H1 (cell line): ENCODE results near the gene NEK9. TPM values are rescaled to one million over a fixed set of nuclear protein-coding genes. Genes with fewer than 3 reads are reported as not detected.

Source experiments
- BACH1 ChIP-seq: IDR thresholded peaks from 2 replicates; pipeline ENCODE4 v1.6.1; 2012; ENCODE audit warnings: low read length, improper control_type of control experiment
- BRCA1 ChIP-seq: IDR thresholded peaks from 2 replicates; pipeline ENCODE4 v1.6.1; 2012; ENCODE audit warnings: low read depth, low read length, improper control_type of control experiment
- CBX8 ChIP-seq: fragments of 300-800, 300-1000 bp; sonication (generic); IDR thresholded peaks from 2 replicates; pipeline ENCODE4 v1.7.1; 2016; ENCODE audit warnings: low read depth, low read length, borderline replicate concordance
- CTBP2 ChIP-seq: IDR thresholded peaks from 2 replicates; pipeline ENCODE4 v1.7.0; 2011; ENCODE audit warnings: borderline replicate concordance, mild to moderate bottlenecking, moderate library complexity, mixed read lengths, low read length; ENCODE audit not compliant: insufficient read depth, insufficient read length
- EGR1 ChIP-seq: IDR thresholded peaks from 2 replicates; pipeline ENCODE4 v1.6.1; 2011; ENCODE audit warnings: low read depth, low read length, borderline replicate concordance
- EP300 ChIP-seq, 2 experiments: IDR thresholded peaks; 1 replicate in 1 of 2; 2 replicates in 1 of 2; pipeline ENCODE4 v1.6.1; 2011 to 2012; ENCODE audit warnings: low read depth in 2 of 2, low read length in 2 of 2, mild to moderate bottlenecking in 2 of 2, borderline replicate concordance in 1 of 2, inconsistent platforms in 1 of 2, moderate library complexity in 1 of 2
- EZH2 ChIP-seq: fragments of 200-600 bp; sonication (generic); IDR thresholded peaks from 2 replicates; pipeline ENCODE4 v1.7.1; 2012; ENCODE audit warnings: low read depth, mild to moderate bottlenecking, moderate library complexity, low read length, inconsistent platforms; ENCODE audit not compliant: severe bottlenecking
- FOSL1 ChIP-seq: IDR thresholded peaks from 2 replicates; pipeline ENCODE4 v1.6.1; 2011; ENCODE audit warnings: mild to moderate bottlenecking, low read depth, low read length, moderate library complexity; ENCODE audit not compliant: insufficient read depth
- HDAC2 ChIP-seq, 2 experiments: fragments of 300-600 bp in 1 of 2; sonication (generic) in 1 of 2; IDR thresholded peaks; 2 replicates each; pipeline ENCODE4 v1.6.1; 2011 to 2012; ENCODE audit warnings: low read depth in 2 of 2, low read length in 2 of 2, mild to moderate bottlenecking in 2 of 2, moderate library complexity in 2 of 2, borderline replicate concordance in 1 of 2, inconsistent platforms in 1 of 2
- JUN ChIP-seq: IDR thresholded peaks from 2 replicates; pipeline ENCODE4 v1.6.1; 2011; ENCODE audit warnings: low read depth, mild to moderate bottlenecking, improper control_type of control experiment, low read length
- KDM1A ChIP-seq: fragments of 200-600, 300-600 bp; sonication (generic); IDR thresholded peaks from 2 replicates; pipeline ENCODE4 v1.7.1; 2016; ENCODE audit warnings: mild to moderate bottlenecking, low read length, borderline replicate concordance
- MAFK ChIP-seq: IDR thresholded peaks from 2 replicates; pipeline ENCODE4 v1.6.1; 2012; ENCODE audit warnings: low read depth, mild to moderate bottlenecking, improper control_type of control experiment, low read length
- POLR2A ChIP-seq, 2 experiments: IDR thresholded peaks; 1 replicate in 1 of 2; 2 replicates in 1 of 2; pipeline ENCODE4 v1.6.1; 2011; ENCODE audit warnings: low read depth in 2 of 2, low read length in 2 of 2, mild to moderate bottlenecking in 2 of 2; ENCODE audit errors: control extremely low read depth in 1 of 2
- RBBP5 ChIP-seq: IDR thresholded peaks from 2 replicates; pipeline ENCODE4 v1.7.1; 2012; ENCODE audit warnings: low read depth, mild to moderate bottlenecking, inconsistent platforms, low read length, moderate library complexity, borderline replicate concordance
- RNF2 ChIP-seq: fragments of 200-900, 300-1000 bp; sonication (generic); IDR thresholded peaks from 2 replicates; pipeline ENCODE4 v1.7.1; 2016; ENCODE audit warnings: borderline replicate concordance, low read depth, mild to moderate bottlenecking, antibody characterized with exemption, low read length; ENCODE audit not compliant: poor library complexity, severe bottlenecking; ENCODE audit errors: missing control alignments
- SAP30 ChIP-seq: fragments of 300-600 bp; sonication (generic); IDR thresholded peaks from 2 replicates; pipeline ENCODE4 v1.7.1; 2012; ENCODE audit warnings: low read length, moderate library complexity, mild to moderate bottlenecking, inconsistent platforms; ENCODE audit not compliant: insufficient read depth, insufficient replicate concordance
- SIRT6 ChIP-seq: IDR thresholded peaks from one replicate; pipeline ENCODE4 v1.7.1; 2012; ENCODE audit warnings: low read length, inconsistent platforms
- SUZ12 ChIP-seq: fragments of 200-600 bp; sonication (generic); IDR thresholded peaks from 2 replicates; pipeline ENCODE4 v1.6.1; 2012; ENCODE audit warnings: mild to moderate bottlenecking, inconsistent platforms, low read length, moderate library complexity, mixed read lengths
- TAF7 ChIP-seq: optimal IDR thresholded peaks from 2 replicates; pipeline ENCODE3; 2011; ENCODE audit warnings: low read depth, mild to moderate bottlenecking, inconsistent platforms, low read length, moderate library complexity, borderline replicate concordance
- TBP ChIP-seq: IDR thresholded peaks from 2 replicates; pipeline ENCODE4 v1.6.1; 2011; ENCODE audit warnings: low read depth, low read length, improper control_type of control experiment
- TCF12 ChIP-seq: IDR thresholded peaks from 2 replicates; pipeline ENCODE4 v1.6.1; 2011; ENCODE audit warnings: low read depth, mild to moderate bottlenecking, low read length
- TEAD4 ChIP-seq: IDR thresholded peaks from 2 replicates; pipeline ENCODE4 v1.6.1; 2012; ENCODE audit warnings: low read depth, low read length, inconsistent platforms, mixed read lengths
- ZNF274 ChIP-seq: IDR thresholded peaks from 2 replicates; pipeline ENCODE4 v1.7.0; 2012; ENCODE audit warnings: low read length, borderline replicate concordance; ENCODE audit errors: extremely low read depth
- polyA plus RNA-seq, 7 experiments: library from polyadenylated mRNA; depleted of rRNA in 3 of 7; stranded (reverse) in 5 of 7; unstranded in 2 of 7; fragments of >200 nt in 5 of 7; fragments of 200-250 nt in 2 of 7; gene quantifications; 1 replicate in 5 of 7; 2 replicates in 1 of 7; 4 replicates in 1 of 7; pipeline versions ENCODE4 v1.2.1 to v1.2.3, GENCODE V29; 2011 to 2013; ENCODE audit warnings: missing spikeins in 2 of 7, mixed read lengths in 2 of 7
- total RNA-seq: library from RNA; stranded (reverse); fragmentation: NEBNext Ultra II Directional; extraction: Animal tissue kit (Norgen Biotek cat#: 25700); gene quantifications from 2 replicates; pipeline ENCODE4 v1.2.1, GENCODE V29; 2021

Gene NEK9
- total and polyA plus RNA-seq, 2 of the 8 experiments (the other 6 are each of a cell fraction or from before 2014, with no cell fraction given): 16.0 to 43.6 TPM

DNA sequence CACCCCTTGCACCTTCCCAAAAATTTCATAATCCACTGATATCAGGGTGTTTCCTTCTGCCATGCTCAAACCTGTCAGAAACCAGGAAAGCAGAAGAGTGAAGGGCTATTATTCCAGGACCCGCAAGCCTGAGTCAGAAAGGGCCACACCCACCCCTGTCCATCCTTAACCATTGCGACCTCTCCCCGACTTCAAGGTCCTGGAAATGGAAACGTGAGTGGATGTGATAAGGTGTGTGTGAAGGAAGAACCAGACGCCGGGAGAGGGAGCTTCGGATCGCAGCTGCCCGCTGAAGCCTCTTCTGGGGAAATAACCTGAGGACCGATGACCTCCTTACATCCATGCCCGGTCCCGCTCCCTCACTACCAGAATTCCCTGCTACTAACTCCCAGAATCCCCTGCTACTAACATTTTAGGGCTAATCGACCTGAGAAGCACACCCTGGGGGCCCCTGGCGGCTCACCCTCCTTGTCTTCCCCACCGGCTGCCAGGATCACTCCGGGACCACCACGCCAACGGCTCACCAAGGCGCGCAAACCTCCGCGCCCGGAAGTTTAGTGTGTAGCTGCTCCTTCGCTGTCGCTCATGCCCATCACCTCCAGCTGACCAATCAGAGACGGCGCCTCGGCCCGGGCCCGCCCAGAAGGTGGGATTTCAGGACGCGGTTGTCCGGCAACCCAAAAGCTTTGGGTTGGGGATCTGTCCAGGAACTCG lies 63.2 kb downstream of the NEK9 start, which contains the start of gene ACYP1 (continued):
- TF ChIP-seq BRCA1: no peak
- no peak for TF ChIP-seq TAF7
- TF ChIP-seq CTBP2: no peak
- TF ChIP-seq TCF12: no peak
- peak in 1 of 2 experiments; percentile 92; a peak in 2 of 4 replicates for TF ChIP-seq HDAC2 (IDR thresholded peaks at IDR 0.05; ENCODE audit: borderline replicate concordance in 1 of 2, low read depth in 2 of 2, low read length in 2 of 2)
- no peak for TF ChIP-seq SUZ12
- TF ChIP-seq CBX8: no peak
- no peak for TF ChIP-seq ZNF274
- TF ChIP-seq TBP: no peak
- TF ChIP-seq KDM1A: peak; percentile 71; the same call in 1 of the 2 replicates
- TF ChIP-seq JUN: no peak
- no peak; the same call in 1 of the 2 replicates for TF ChIP-seq RBBP5
- peak; percentile 47; the same call in 1 of the 2 replicates for TF ChIP-seq BACH1
- TF ChIP-seq EGR1: no peak
- no peak for TF ChIP-seq MAFK
- no peak for TF ChIP-seq SIRT6
- no peak for TF ChIP-seq RNF2
- TF ChIP-seq FOSL1: no peak
- TF ChIP-seq POLR2A (IDR thresholded peaks at IDR 0.05; ENCODE audit: control extremely low read depth in 1 of 2, low read depth in 2 of 2, low read length in 2 of 2): peak in 1 of 2 experiments; percentile 48; a peak in 1 of 3 replicates
- TF ChIP-seq TEAD4: no peak
- no peak for TF ChIP-seq SAP30
- TF ChIP-seq EP300 (IDR thresholded peaks at IDR 0.05; ENCODE audit: borderline replicate concordance in 1 of 2, low read depth in 2 of 2, low read length in 2 of 2): no peak
- TF ChIP-seq EZH2: no peak
